Mesodermal cell (in vitro differentiated cells): Measurements from ENCODE around the gene MAT2A.

ENCODE experiments used
- H3K27ac ChIP-seq: 2 replicates; pipeline ENCODE4 v1.7.0; 2013; ENCODE audit warnings: mild to moderate bottlenecking, low read depth, low read length, moderate library complexity; ENCODE audit not compliant: severe bottlenecking
- H3K36me3 ChIP-seq: 2 replicates; pipeline ENCODE4 v1.7.1; 2013; ENCODE audit warnings: mild to moderate bottlenecking, low read length, moderate library complexity; ENCODE audit not compliant: control insufficient read depth, insufficient read depth
- H3K4me1 ChIP-seq: one replicate; pipeline ENCODE4 v1.7.1; 2013; ENCODE audit warnings: mild to moderate bottlenecking, low read length; ENCODE audit not compliant: insufficient read depth, control insufficient read depth, poor library complexity, severe bottlenecking
- H3K4me3 ChIP-seq: 2 replicates; pipeline ENCODE4 v1.7.0; 2013; ENCODE audit warnings: low read length, control low read depth, mild to moderate bottlenecking; ENCODE audit not compliant: insufficient read depth, poor library complexity, severe bottlenecking; ENCODE audit errors: extremely low read depth
- H3K9me3 ChIP-seq: 2 replicates; pipeline ENCODE4 v1.7.1; 2013; ENCODE audit warnings: mild to moderate bottlenecking, low read length, moderate library complexity; ENCODE audit not compliant: control insufficient read depth
- WGBS, 2 experiments: methylation state at CpG; one replicate each; pipeline ENCODE4 v1.1.5; 2013; ENCODE audit warnings: missing lambda C conversion rate in 2 of 2; ENCODE audit not compliant: insufficient coverage in 2 of 2; 5-methylcytosine and 5-hydroxymethylcytosine counted together

MAT2A gene

GRCh38 chr2:85579266-85579935, 40.4 kb downstream of the MAT2A start:
- Histone ChIP-seq H3K4me3 (no peak overlapping the region), H3K9me3 (no peaks in the 10 kb centered on the region), H3K27ac (peak overlapping the region; percentile 75), H3K4me1 (peaks cover 34% of the 10 kb centered on the region), H3K36me3 (no peaks in the 10 kb centered on the region)
- WGBS, 2 experiments = 13 to 35% methylated on average over 4 of the region's 6 CpGs

DNA sequence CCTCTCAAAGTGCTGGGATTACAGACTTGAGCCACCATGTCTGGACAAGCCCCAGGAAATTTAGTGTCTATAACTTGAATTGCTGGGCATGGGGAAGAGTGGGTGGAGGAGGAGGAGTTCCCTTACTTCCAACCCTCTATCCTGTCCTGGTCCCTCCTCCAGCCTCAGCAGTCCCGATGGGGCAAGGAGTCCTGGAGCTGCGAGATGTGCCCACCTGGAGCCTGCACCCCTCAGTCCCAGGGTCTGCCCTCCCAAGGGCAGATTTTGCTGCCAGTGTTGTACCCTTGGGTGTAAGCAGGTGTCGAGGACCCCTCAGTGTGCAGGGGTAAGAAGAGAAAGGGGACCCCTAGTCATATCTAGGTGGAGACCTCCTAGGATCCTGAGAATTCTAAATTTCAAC, 41.2 kb downstream of the MAT2A start:
- 67 to 100% methylated on average over 1 to 3 of the region's 3 CpGs for WGBS, 2 experiments
- H3K4me3 ChIP-seq = no peak overlapping the region
- no peaks in the 10 kb centered on the region for H3K36me3 ChIP-seq
- H3K4me1 ChIP-seq = peaks cover 42% of the 10 kb centered on the region
- H3K9me3 ChIP-seq = no peaks in the 10 kb centered on the region
- no peak overlapping the region for H3K27ac ChIP-seq

- peaks cover 44% of the 10 kb centered on the region for H3K4me1 ChIP-seq
- H3K4me3 ChIP-seq = no peak overlapping the region
- H3K36me3 ChIP-seq = no peaks in the 10 kb centered on the region
- WGBS, 2 experiments = 40% methylated on average over 1 of the region's 1 CpG; no CpG with 5 or more reads in 1 of the 2 experiments
- H3K9me3 ChIP-seq = no peaks in the 10 kb centered on the region
- no peak overlapping the region for H3K27ac ChIP-seq
These were observed 43.5 kb downstream of the MAT2A start for GRCh38 chr2:85582492-85582891.

- no peaks in the 10 kb centered on the region for H3K36me3 ChIP-seq
- 77 to 79% methylated on average over 13 to 15 of the region's 16 CpGs for WGBS, 2 experiments
- peak overlapping the region; percentile 23 for H3K4me3 ChIP-seq
- H3K9me3 ChIP-seq = no peaks in the 10 kb centered on the region
- H3K27ac ChIP-seq = no peak overlapping the region
- peaks cover 44% of the 10 kb centered on the region for H3K4me1 ChIP-seq
These were observed 44.8 kb downstream of the MAT2A start for GRCh38 chr2:85583667-85584353.

- Histone ChIP-seq H3K4me3 (peak within 1 kb of the TSS; percentile 23), H3K4me1 (peaks cover 39% of the 10 kb centered on the region), H3K27ac (peak within 1 kb of the TSS; percentile 85), H3K36me3 (no peaks in the 10 kb centered on the region), H3K9me3 (no peaks in the 10 kb centered on the region)
- WGBS, 2 experiments = 52 to 67% methylated on average over 45 to 50 of the region's 52 CpGs
These were observed 45.4 kb downstream of the MAT2A start, which contains the start of gene VAMP5 for GRCh38 chr2:85584354-85584856. Gene VAMP5, plus strand, starts transcription at chr2:85584431. Its CDS starts 60 bp downstream, at chr2:85584491.

GRCh38 chr2:85584857-85585780, 46.2 kb downstream of the MAT2A start:
- peak overlapping the region; percentile 85 for H3K27ac ChIP-seq
- H3K9me3 ChIP-seq = no peaks in the 10 kb centered on the region
- H3K36me3 ChIP-seq = no peaks in the 10 kb centered on the region
- 71 to 73% methylated on average over 3 to 7 of the region's 9 CpGs for WGBS, 2 experiments
- H3K4me1 ChIP-seq = peaks cover 37% of the 10 kb centered on the region
- H3K4me3 ChIP-seq = peak overlapping the region; percentile 23

DNA sequence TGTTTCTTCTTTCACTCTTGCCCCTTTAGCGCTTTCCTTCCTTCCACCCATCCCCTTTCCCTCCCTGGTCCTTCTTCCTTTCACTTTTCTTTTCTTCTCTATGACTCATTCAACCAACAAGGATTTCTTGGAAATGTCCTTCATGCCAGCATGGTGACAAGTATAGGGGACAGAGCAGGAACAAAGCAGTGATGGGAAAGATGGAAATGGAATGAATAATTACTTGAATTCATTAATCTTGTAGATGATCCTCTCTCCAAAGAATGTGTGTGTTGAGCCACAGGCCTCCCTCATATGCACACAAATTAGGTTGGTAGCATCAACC, 46.8 kb downstream of the MAT2A start:
- H3K27ac ChIP-seq = peak overlapping the region; percentile 85
- H3K9me3 ChIP-seq = no peaks in the 10 kb centered on the region
- no peak overlapping the region for H3K4me3 ChIP-seq
- H3K36me3 ChIP-seq = no peaks in the 10 kb centered on the region
- 86 to 88% methylated on average over 1 of the region's 1 CpG for WGBS, 2 experiments
- H3K4me1 ChIP-seq = peaks cover 43% of the 10 kb centered on the region

DNA sequence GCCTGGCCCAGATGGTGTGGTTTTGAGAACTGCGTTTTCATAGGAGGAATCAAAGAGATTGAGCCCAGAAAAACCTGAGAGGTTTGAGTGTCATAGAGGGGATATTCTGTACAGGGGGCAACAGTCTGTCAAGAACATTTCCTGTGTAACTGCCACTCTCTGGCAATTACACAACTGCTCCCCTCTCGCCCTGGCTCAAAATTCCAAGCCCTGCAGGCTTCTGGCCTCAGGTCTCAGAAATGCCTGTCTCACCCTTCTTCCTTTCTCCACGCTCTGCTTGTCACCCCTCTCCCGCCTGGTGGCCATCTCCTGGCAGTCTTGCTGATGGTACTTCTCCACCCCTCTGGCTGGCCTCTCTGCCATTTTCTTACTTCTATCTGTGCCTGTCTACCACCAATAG, 49.3 kb downstream of the MAT2A start:
- no peaks in the 10 kb centered on the region for H3K36me3 ChIP-seq
- no peak overlapping the region for H3K4me3 ChIP-seq
- no peaks in the 10 kb centered on the region for H3K9me3 ChIP-seq
- 61 to 83% methylated on average over 4 of the region's 4 CpGs for WGBS, 2 experiments
- peaks cover 46% of the 10 kb centered on the region for H3K4me1 ChIP-seq
- no peak overlapping the region for H3K27ac ChIP-seq

DNA sequence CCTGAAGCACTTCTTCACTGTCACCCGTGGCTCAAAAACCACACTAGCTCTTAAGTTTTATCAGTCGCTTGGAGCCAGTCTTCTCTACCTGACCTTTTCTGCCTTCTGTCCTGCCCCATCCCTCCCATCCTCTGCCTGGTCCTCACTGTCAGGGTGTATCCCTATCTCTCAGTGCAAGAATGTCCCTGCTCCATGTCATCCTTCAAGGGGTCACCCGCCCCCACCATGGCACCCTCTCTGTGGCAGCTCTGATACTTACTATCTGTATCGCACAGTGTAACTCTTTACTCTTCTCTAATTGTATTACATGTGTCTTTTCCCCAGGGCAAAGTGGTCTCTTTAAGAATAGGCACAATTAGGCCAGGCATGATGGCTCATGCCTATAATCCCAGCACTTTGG, 49.7 kb downstream of the MAT2A start:
- H3K36me3 ChIP-seq = no peaks in the 10 kb centered on the region
- no peaks in the 10 kb centered on the region for H3K9me3 ChIP-seq
- H3K4me1 ChIP-seq = peaks cover 46% of the 10 kb centered on the region
- H3K4me3 ChIP-seq = no peak overlapping the region
- 90 to 97% methylated on average over 3 of the region's 4 CpGs for WGBS, 2 experiments
- no peak overlapping the region for H3K27ac ChIP-seq

DNA sequence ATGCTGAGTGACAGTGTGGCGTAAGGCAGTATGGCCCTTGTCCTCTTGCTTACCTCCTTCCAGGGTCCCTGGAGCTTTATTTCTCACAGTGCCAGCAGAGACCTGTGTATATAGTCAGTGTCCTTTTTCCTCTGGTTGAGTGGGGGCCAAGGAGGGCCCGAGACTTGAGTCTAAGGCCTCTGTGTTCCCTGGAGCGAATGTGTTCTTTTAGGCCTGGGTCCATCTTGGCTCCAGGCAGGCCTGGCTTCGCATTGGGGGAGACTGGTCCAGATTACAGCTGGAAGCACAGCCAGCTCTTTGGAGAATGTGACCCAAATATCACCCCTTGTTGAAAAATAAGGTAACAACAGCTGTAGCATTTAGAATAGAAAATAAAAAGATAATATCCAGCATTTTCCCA, 50.2 kb downstream of the MAT2A start:
- Histone ChIP-seq H3K27ac (no peak overlapping the region), H3K4me1 (peaks cover 46% of the 10 kb centered on the region), H3K36me3 (no peaks in the 10 kb centered on the region), H3K4me3 (no peak overlapping the region), H3K9me3 (no peaks in the 10 kb centered on the region)
- WGBS, 2 experiments = 94 to 97% methylated on average over 3 to 4 of the region's 4 CpGs
